Heart left ventricle (tissue), 16 donors: Measurements from ENCODE around the gene PLEKHG4B. TPM values are rescaled to one million over a fixed set of nuclear protein-coding genes. Genes with fewer than 3 reads are reported as not detected.
A peak's percentile ranks its signal among the peaks of the same experiment; 100 is the strongest.
"Not testable (repeated sequence)": the region's sequence is repeated elsewhere in the genome, so short reads cannot be mapped to it uniquely, and the experiment has no call there.

ENCODE experiments used
- ATAC-seq, 4 donors: fragments of 200-7000 bp; cut with Tn5 transposase; one replicate each; pipeline ENCODE4 v1.9.1; 2020 to 2022; ENCODE audit warnings: moderate library complexity in 4 of 4, mild to moderate bottlenecking in 3 of 4, moderate number of reproducible peaks in 1 of 4
- DNase-seq, 5 donors: peaks; one replicate each; pipeline ENCODE4 v3.0.0-alpha.2; 2020
- H3K27ac ChIP-seq, 12 donors: fragments of 200-600 bp; sonication (generic) in 4 of 12; one replicate each; pipeline versions ENCODE4 v1.5.0 to v1.8.0; 2016 to 2022; ENCODE audit warnings: mild to moderate bottlenecking in 2 of 12
- H3K27me3 ChIP-seq, 9 donors: fragments of 200-600 bp; sonication (generic) in 2 of 9; one replicate each; pipeline versions ENCODE4 v1.5.1 to v1.8.0; 2016 to 2022; ENCODE audit warnings: mild to moderate bottlenecking in 3 of 9
- H3K36me3 ChIP-seq, 9 donors: fragments of 200-600 bp; sonication (generic) in 2 of 9; one replicate each; pipeline versions ENCODE4 v1.5.0 to v1.8.0; 2018 to 2022; ENCODE audit warnings: mild to moderate bottlenecking in 2 of 9
- H3K4me1 ChIP-seq, 12 donors: fragments of 200-600 bp; sonication (generic) in 4 of 12; one replicate each; pipeline versions ENCODE4 v1.5.0 to v1.8.0; 2016 to 2022; ENCODE audit warnings: mild to moderate bottlenecking in 3 of 12
- H3K4me3 ChIP-seq, 12 donors: fragments of 200-600 bp; sonication (generic) in 4 of 12; one replicate each; pipeline versions ENCODE4 v1.5.0 to v1.8.0; 2017 to 2022; ENCODE audit warnings: mild to moderate bottlenecking in 9 of 12, moderate library complexity in 4 of 12
- H3K9me3 ChIP-seq, 12 donors: fragments of 200-600 bp; sonication (generic) in 4 of 12; one replicate each; pipeline versions ENCODE4 v1.5.0 to v1.8.0; 2016 to 2022; ENCODE audit warnings: mild to moderate bottlenecking in 1 of 12
- POLR2A ChIP-seq, 2 donors: fragments of 450-650 bp; IDR thresholded peaks; one replicate each; pipeline ENCODE4 v1.6.1; 2017; ENCODE audit warnings: antibody characterized with exemption in 2 of 2, mild to moderate bottlenecking in 2 of 2, moderate library complexity in 2 of 2
- WGBS, 4 donors: extraction: QIAGEN DNeasy Blood & Tissue Kit in 2 of 4; methylation state at CpG; one replicate each; pipeline versions ENCODE4 v1.1.5 to v1.1.7; 2013 to 2018; 5-methylcytosine and 5-hydroxymethylcytosine counted together
- intact Hi-C, 10 donors: fragments of 100-400 bp; cut with DNase I; formaldehyde crosslinking; loops; one replicate each; pipeline versions ENCODE4 v1.11.1 to v1.14.2; 2022
- polyA plus RNA-seq, 2 donors: library from polyadenylated mRNA; stranded (reverse); fragments of 200-250 nt; gene quantifications; one replicate each; pipeline ENCODE4 v1.2.3, GENCODE V29; 2013
- total RNA-seq, 9 donors: library from RNA; depleted of rRNA in 2 of 9; stranded (reverse); fragments of >200 nt in 2 of 9; fragmentation: NEBNext Ultra II Directional in 3 of 9; extraction: Animal tissue kit (Norgen Biotek cat#: 25700) in 3 of 9; gene quantifications; one replicate each; pipeline versions ENCODE4 v1.1.0 to v1.2.4, GENCODE V29; 2016 to 2023
- TF ChIP-seq, protein P1 (sequence below), 12 donors: fragments of 200-600 bp; sonication (generic) in 4 of 12; IDR thresholded peaks; one replicate each; pipeline versions ENCODE4 v1.5.0 to v1.8.0; 2018 to 2022; ENCODE audit warnings: antibody characterized with exemption in 12 of 12, mild to moderate bottlenecking in 5 of 12
- donor health status: ischemic (EF 13 %, LVEDD 7.1; RV severe dilation, severe dysfunction).
- donor health status: healthy with polysubstance abuse.
- donor health status: DM: no; HTN: yes; CAD: no.
- donor health status: DM: no; HTN: no; CAD: no.
- donor health status: ischemic (EF 25% LVEDD 6.9; RV normal size, moderate dysfunction).
- donor health status: ischemic (EF 25% LVEDD 5.7; RV mildly dilated, moderate dysfunction).
- donor health status: healthy.
- donor health status: DM: yes; HTN: yes; CAD: no.
- donor health status: ischemic (EF 35%, LVEDD 5.7; RV mildly dilated, moderate dysfunction).
- donor health status: nonischemic (EF 11% LVEDD 7.7; RV severe dilation, severe dysfunction).
- donor health status: DM: yes; HTN: yes; CAD: no.
- donor health status: PGD.
- donor health status: ischemic (EF 29% LVEDD 5.4; RV normal size, mild dysfunction).
- donor health status: nonischemic (EF 23%, LVEDD 6.1; RV moderate dilation, normal function).

PLEKHG4B gene
- total and polyA plus RNA-seq, 11 donors = 0.03 to 0.34 (median 0.10) TPM; not detected in 7

GRCh38 chr5:95241-95980 is 3.4 kb downstream of the PLEKHG4B start:
- peaks cover 0 to 9% (median 0%) of the 10 kb centered on the region in 12 donors for H3K4me1 ChIP-seq
- H3K9me3 ChIP-seq = no peaks in the 10 kb centered on the region
- DNase-seq (peak in 1 of 5 donors; percentile 37), ATAC-seq (no peak)
- no peak for TF ChIP-seq POLR2A (IDR thresholded peaks at IDR 0.05)
- TF ChIP-seq, protein P1, sequence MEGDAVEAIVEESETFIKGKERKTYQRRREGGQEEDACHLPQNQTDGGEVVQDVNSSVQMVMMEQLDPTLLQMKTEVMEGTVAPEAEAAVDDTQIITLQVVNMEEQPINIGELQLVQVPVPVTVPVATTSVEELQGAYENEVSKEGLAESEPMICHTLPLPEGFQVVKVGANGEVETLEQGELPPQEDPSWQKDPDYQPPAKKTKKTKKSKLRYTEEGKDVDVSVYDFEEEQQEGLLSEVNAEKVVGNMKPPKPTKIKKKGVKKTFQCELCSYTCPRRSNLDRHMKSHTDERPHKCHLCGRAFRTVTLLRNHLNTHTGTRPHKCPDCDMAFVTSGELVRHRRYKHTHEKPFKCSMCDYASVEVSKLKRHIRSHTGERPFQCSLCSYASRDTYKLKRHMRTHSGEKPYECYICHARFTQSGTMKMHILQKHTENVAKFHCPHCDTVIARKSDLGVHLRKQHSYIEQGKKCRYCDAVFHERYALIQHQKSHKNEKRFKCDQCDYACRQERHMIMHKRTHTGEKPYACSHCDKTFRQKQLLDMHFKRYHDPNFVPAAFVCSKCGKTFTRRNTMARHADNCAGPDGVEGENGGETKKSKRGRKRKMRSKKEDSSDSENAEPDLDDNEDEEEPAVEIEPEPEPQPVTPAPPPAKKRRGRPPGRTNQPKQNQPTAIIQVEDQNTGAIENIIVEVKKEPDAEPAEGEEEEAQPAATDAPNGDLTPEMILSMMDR (IDR thresholded peaks at IDR 0.05) = no peak
- H3K27ac ChIP-seq = no peak overlapping the region
- intact Hi-C loops = no loop called here
- H3K4me3 ChIP-seq = no peak overlapping the region
- no peaks in the 10 kb centered on the region for H3K36me3 ChIP-seq
- H3K27me3 ChIP-seq = peaks cover 22 to 94% (median 57%) of the 10 kb centered on the region in 9 donors
- 85 to 93% (median 90%) methylated on average over 12 of the region's 12 CpGs for WGBS, 4 donors

DNA sequence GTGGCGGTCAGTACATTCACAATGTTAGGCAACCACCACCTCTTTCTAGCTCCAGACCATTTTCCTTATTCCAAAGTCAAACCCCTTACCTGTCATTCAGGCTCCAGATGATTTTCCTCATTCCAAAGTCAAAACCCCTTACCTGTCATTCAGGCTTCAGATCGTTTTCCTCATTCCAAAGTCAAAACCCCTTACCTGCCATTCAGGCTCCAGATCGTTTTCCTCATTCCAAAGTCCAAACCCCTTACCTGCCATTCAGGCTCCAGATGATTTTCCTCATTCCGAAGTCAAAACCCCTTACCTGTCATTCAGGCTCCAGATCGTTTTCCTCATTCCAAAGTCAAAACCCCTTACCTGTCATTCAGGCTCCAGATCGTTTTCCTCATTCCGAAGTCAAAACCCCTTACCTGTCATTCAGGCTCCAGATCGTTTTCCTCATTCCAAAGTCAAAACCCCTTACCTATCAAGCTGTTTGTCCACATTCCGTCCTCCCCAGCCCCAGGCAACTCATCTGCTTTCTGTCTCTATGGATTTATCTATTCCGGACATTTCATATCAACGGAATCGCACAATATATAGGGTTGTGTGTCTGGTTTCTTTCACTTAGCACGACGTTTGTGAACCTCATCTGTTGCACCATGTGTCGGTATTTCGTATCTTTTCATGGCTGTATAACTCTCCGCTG is 5.2 kb downstream of the PLEKHG4B start:
- WGBS, 4 donors = 63 to 77% (median 71%) methylated on average over 17 of the region's 17 CpGs
- intact Hi-C loops = no loop called here
- ATAC-seq (no peak), DNase-seq (no peak)
- Histone ChIP-seq H3K27ac (no peak overlapping the region), H3K9me3 (no peaks in the 10 kb centered on the region), H3K36me3 (no peaks in the 10 kb centered on the region), H3K4me1 (peaks cover 0 to under 1% (median 0%) of the 10 kb centered on the region in 12 donors), H3K4me3 (no peak overlapping the region), H3K27me3 (peaks cover 14 to 77% (median 41%) of the 10 kb centered on the region in 9 donors)
- TF ChIP-seq, protein P1 (IDR thresholded peaks at IDR 0.05) = no peak
- no peak for TF ChIP-seq POLR2A (IDR thresholded peaks at IDR 0.05)

- H3K9me3 ChIP-seq = no peaks in the 10 kb centered on the region
- H3K4me3 ChIP-seq = no peak overlapping the region
- no peak for DNase-seq
- intact Hi-C loops = no loop called here
- H3K4me1 ChIP-seq = no peaks in the 10 kb centered on the region
- no peaks in the 10 kb centered on the region for H3K36me3 ChIP-seq
- peaks cover 0 to 55% (median 23%) of the 10 kb centered on the region in 9 donors for H3K27me3 ChIP-seq
- no peak overlapping the region for H3K27ac ChIP-seq
- WGBS, 4 donors = 43 to 57% (median 49%) methylated on average over 3 of the region's 3 CpGs
- no peak for TF ChIP-seq POLR2A (IDR thresholded peaks at IDR 0.05)
- TF ChIP-seq, protein P1 (IDR thresholded peaks at IDR 0.05) = no peak
- no peak for ATAC-seq
Observed at GRCh38 chr5:99815-100214, 7.8 kb downstream of the PLEKHG4B start.

GRCh38 chr5:102411-103043 is 10.6 kb downstream of the PLEKHG4B start:
- TF ChIP-seq, protein P1 (IDR thresholded peaks at IDR 0.05) = no peak
- TF ChIP-seq POLR2A (IDR thresholded peaks at IDR 0.05) = no peak
- peaks cover 0 to 48% (median 31%) of the 10 kb centered on the region in 9 donors for H3K27me3 ChIP-seq

DNA sequence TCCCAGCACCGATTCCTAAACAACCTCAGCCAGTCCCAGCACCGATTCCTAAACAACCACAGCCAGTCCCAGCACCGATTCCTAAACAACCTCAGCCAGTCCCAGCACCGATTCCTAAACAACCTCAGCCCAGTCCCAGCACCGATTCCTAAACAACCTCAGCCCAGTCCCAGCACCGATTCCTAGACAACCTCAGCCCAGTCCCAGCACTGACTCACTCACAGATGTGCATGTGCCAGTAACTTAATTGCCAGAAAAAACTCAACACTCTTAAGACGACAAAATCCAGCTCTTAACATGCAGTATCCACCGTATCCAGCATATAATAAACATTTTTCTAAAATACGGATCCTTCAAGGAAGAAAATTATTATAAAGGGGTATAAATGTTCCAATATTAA is 12.1 kb downstream of the PLEKHG4B start:
- H3K9me3 ChIP-seq, H3K27ac ChIP-seq, H3K4me1 ChIP-seq, intact Hi-C loops, H3K36me3 ChIP-seq, H3K4me3 ChIP-seq: not testable (repeated sequence)
- 45 to 51% (median 48%) methylated on average over 9 of the region's 9 CpGs for WGBS, 4 donors
- H3K27me3 ChIP-seq = peaks cover 0 to 44% (median 26%) of the 10 kb centered on the region in 9 donors
- peak in 1 of 5 donors; percentile 54 for DNase-seq
- peak in 3 of 4 donors; percentile 49 to 71 (median 64) for ATAC-seq

More at GRCh38 chr5:102411-103043, 10.6 kb downstream of the PLEKHG4B start:
- Histone ChIP-seq H3K4me3 (no peak overlapping the region), H3K27ac (no peak overlapping the region), H3K4me1 (no peaks in the 10 kb centered on the region), H3K36me3 (no peaks in the 10 kb centered on the region), H3K9me3 (no peaks in the 10 kb centered on the region)
- intact Hi-C loops = no loop called here
- peak in 1 of 5 donors; percentile 17 for DNase-seq
- no peak for ATAC-seq
- WGBS, 4 donors = 51 to 64% (median 61%) methylated on average over 13 to 15 of the region's 15 CpGs
